ENCODE measurements around the gene CEP164.
"Not testable (repeated sequence)": the region's sequence is repeated elsewhere in the genome, so short reads cannot be mapped to it uniquely, and the experiment has no call there.

CEP164 gene

GRCh38 chr11:117387992-117388755, 60.5 kb downstream of the CEP164 start:
- Mint-ChIP-seq H3K9me3 (no peaks in the 10 kb centered on the region), H3K4me3 (no peak overlapping the region), H3K27me3 (no peaks in the 10 kb centered on the region), H3K36me3 (ENCODE audit: low read depth) (peaks cover 81% of the 10 kb centered on the region), H3K27ac (no peak overlapping the region), H3K4me1 (ENCODE audit: low read depth) (no peaks in the 10 kb centered on the region)
- DNase-seq: no peak

- no peaks in the 10 kb centered on the region for H3K27me3 Mint-ChIP-seq
- no peaks in the 10 kb centered on the region for H3K4me1 Mint-ChIP-seq (ENCODE audit: low read depth)
- no peak overlapping the region for H3K27ac Mint-ChIP-seq
- no peak for DNase-seq
- H3K36me3 Mint-ChIP-seq (ENCODE audit: low read depth): peaks cover 82% of the 10 kb centered on the region
- no peaks in the 10 kb centered on the region for H3K9me3 Mint-ChIP-seq
- H3K4me3 Mint-ChIP-seq: no peak overlapping the region
Measured at GRCh38 chr11:117390743-117391142, 63.1 kb downstream of the CEP164 start.

GRCh38 chr11:117391181-117391580, 63.5 kb downstream of the CEP164 start:
- Mint-ChIP-seq H3K27me3 (no peaks in the 10 kb centered on the region), H3K36me3 (ENCODE audit: low read depth) (peaks cover 83% of the 10 kb centered on the region), H3K4me1 (ENCODE audit: low read depth) (no peaks in the 10 kb centered on the region), H3K27ac (no peak overlapping the region), H3K9me3 (no peaks in the 10 kb centered on the region), H3K4me3 (no peak overlapping the region)
- peak; percentile 12 for DNase-seq

GRCh38 chr11:117392001-117392690, 64.5 kb downstream of the CEP164 start:
- Mint-ChIP-seq H3K27me3 (no peaks in the 10 kb centered on the region), H3K36me3 (ENCODE audit: low read depth) (peaks cover 88% of the 10 kb centered on the region), H3K27ac (no peak overlapping the region), H3K4me3 (no peak overlapping the region), H3K9me3 (peaks cover 7% of the 10 kb centered on the region), H3K4me1 (ENCODE audit: low read depth) (no peaks in the 10 kb centered on the region)
- DNase-seq: peak; percentile 15

- H3K36me3 Mint-ChIP-seq (ENCODE audit: low read depth): peaks cover 92% of the 10 kb centered on the region
- H3K4me3 Mint-ChIP-seq: no peak overlapping the region
- peaks cover 10% of the 10 kb centered on the region for H3K9me3 Mint-ChIP-seq
Measured at GRCh38 chr11:117392979-117393378, 65.3 kb downstream of the CEP164 start.

GRCh38 chr11:117394221-117394925, 66.7 kb downstream of the CEP164 start:
- no peak for DNase-seq
- Mint-ChIP-seq H3K27me3 (no peaks in the 10 kb centered on the region), H3K27ac (no peak overlapping the region), H3K4me1 (ENCODE audit: low read depth) (no peaks in the 10 kb centered on the region), H3K4me3 (no peak overlapping the region), H3K9me3 (peaks cover 12% of the 10 kb centered on the region), H3K36me3 (ENCODE audit: low read depth) (peaks cover 95% of the 10 kb centered on the region)

More at GRCh38 chr11:117392979-117393378, 65.3 kb downstream of the CEP164 start:
- DNase-seq: no peak
- Mint-ChIP-seq H3K27me3 (no peaks in the 10 kb centered on the region), H3K4me1 (ENCODE audit: low read depth) (no peaks in the 10 kb centered on the region), H3K27ac (no peak overlapping the region)

- H3K9me3 Mint-ChIP-seq: peaks cover 14% of the 10 kb centered on the region
Measured at GRCh38 chr11:117395476-117395875, 67.8 kb downstream of the CEP164 start.

GRCh38 chr11:117396970-117397369, 69.3 kb downstream of the CEP164 start:
- Mint-ChIP-seq H3K4me3 (no peak overlapping the region), H3K27ac (no peak overlapping the region), H3K36me3 (ENCODE audit: low read depth) (peaks cover 99% of the 10 kb centered on the region), H3K9me3 (peaks cover 14% of the 10 kb centered on the region), H3K27me3 (no peaks in the 10 kb centered on the region), H3K4me1 (ENCODE audit: low read depth) (peaks cover 1% of the 10 kb centered on the region)
- DNase-seq: no peak

More at GRCh38 chr11:117395476-117395875, 67.8 kb downstream of the CEP164 start:
- Mint-ChIP-seq H3K27ac (no peak overlapping the region), H3K4me1 (ENCODE audit: low read depth) (peaks cover 1% of the 10 kb centered on the region), H3K4me3 (no peak overlapping the region), H3K27me3 (no peaks in the 10 kb centered on the region), H3K36me3 (ENCODE audit: low read depth) (peaks cover 99% of the 10 kb centered on the region)
- no peak for DNase-seq

- not testable (repeated sequence) for H3K4me1 Mint-ChIP-seq (ENCODE audit: low read depth); H3K27me3 Mint-ChIP-seq; H3K4me3 Mint-ChIP-seq; DNase-seq; H3K27ac Mint-ChIP-seq
- Mint-ChIP-seq H3K36me3 (ENCODE audit: low read depth) (peaks cover 99% of the 10 kb centered on the region), H3K9me3 (peaks cover 14% of the 10 kb centered on the region)
Measured at GRCh38 chr11:117398618-117399017, 71.0 kb downstream of the CEP164 start.

GRCh38 chr11:117399100-117399840, 71.6 kb downstream of the CEP164 start:
- H3K4me3 Mint-ChIP-seq; H3K27ac Mint-ChIP-seq; H3K27me3 Mint-ChIP-seq; H3K4me1 Mint-ChIP-seq (ENCODE audit: low read depth); DNase-seq: not testable (repeated sequence)
- peaks cover 99% of the 10 kb centered on the region for H3K36me3 Mint-ChIP-seq (ENCODE audit: low read depth)
- H3K9me3 Mint-ChIP-seq: peaks cover 14% of the 10 kb centered on the region

GRCh38 chr11:117405898-117406297, 78.2 kb downstream of the CEP164 start:
- not testable (repeated sequence) for H3K4me1 Mint-ChIP-seq (ENCODE audit: low read depth); H3K27ac Mint-ChIP-seq; H3K4me3 Mint-ChIP-seq; H3K27me3 Mint-ChIP-seq; DNase-seq
- peaks cover 15% of the 10 kb centered on the region for H3K9me3 Mint-ChIP-seq
- peaks cover 90% of the 10 kb centered on the region for H3K36me3 Mint-ChIP-seq (ENCODE audit: low read depth)

GRCh38 chr11:117407016-117407415, 79.4 kb downstream of the CEP164 start:
- DNase-seq: no peak
- no peaks in the 10 kb centered on the region for H3K4me1 Mint-ChIP-seq (ENCODE audit: low read depth)
- H3K27ac Mint-ChIP-seq: no peak overlapping the region
- H3K4me3 Mint-ChIP-seq: no peak overlapping the region
- H3K27me3 Mint-ChIP-seq: no peaks in the 10 kb centered on the region
- peaks cover 89% of the 10 kb centered on the region for H3K36me3 Mint-ChIP-seq (ENCODE audit: low read depth)
- peaks cover 15% of the 10 kb centered on the region for H3K9me3 Mint-ChIP-seq

GRCh38 chr11:117408356-117408755, 80.7 kb downstream of the CEP164 start:
- no peaks in the 10 kb centered on the region for H3K27me3 Mint-ChIP-seq
- H3K4me3 Mint-ChIP-seq: no peak overlapping the region
- H3K36me3 Mint-ChIP-seq (ENCODE audit: low read depth): peaks cover 86% of the 10 kb centered on the region
- peaks cover 15% of the 10 kb centered on the region for H3K9me3 Mint-ChIP-seq
- no peak for DNase-seq
- H3K27ac Mint-ChIP-seq: no peak overlapping the region
- no peaks in the 10 kb centered on the region for H3K4me1 Mint-ChIP-seq (ENCODE audit: low read depth)

GRCh38 chr11:117409511-117409910, 81.9 kb downstream of the CEP164 start:
- peak; percentile 8 for DNase-seq
- H3K4me3 Mint-ChIP-seq: no peak overlapping the region
- peaks cover 15% of the 10 kb centered on the region for H3K9me3 Mint-ChIP-seq
- no peaks in the 10 kb centered on the region for H3K4me1 Mint-ChIP-seq (ENCODE audit: low read depth)
- no peaks in the 10 kb centered on the region for H3K27me3 Mint-ChIP-seq
- peaks cover 75% of the 10 kb centered on the region for H3K36me3 Mint-ChIP-seq (ENCODE audit: low read depth)
- H3K27ac Mint-ChIP-seq: no peak overlapping the region

All from activated T-cell treated with anti-CD3 and anti-CD28 coated beads, Interleukin-2, amount 50 U/mL, for 24 hours (primary cell).